Keratinocyte (primary cell): ENCODE measurements around the gene BEST3.

ENCODE experiments used
- EZH2 ChIP-seq: IDR thresholded peaks from one replicate; pipeline ENCODE4 v1.6.1; 2012; ENCODE audit warnings: inconsistent platforms, mild to moderate bottlenecking, low read length, moderate library complexity
- TF ChIP-seq, protein P1 (sequence below), 3 experiments: IDR thresholded peaks in 1 of 3; conservative IDR thresholded peaks in 1 of 3; optimal IDR thresholded peaks in 1 of 3; 2 replicates in 2 of 3; 3 replicates in 1 of 3; pipeline versions ENCODE3 to v1.5.1; 2011; ENCODE audit warnings: low read length in 3 of 3, mild to moderate bottlenecking in 3 of 3, moderate library complexity in 2 of 3, control low read depth in 1 of 3, inconsistent platforms in 1 of 3; ENCODE audit not compliant: insufficient read depth in 2 of 3; ENCODE audit errors: extremely low read depth in 1 of 3

DNA sequence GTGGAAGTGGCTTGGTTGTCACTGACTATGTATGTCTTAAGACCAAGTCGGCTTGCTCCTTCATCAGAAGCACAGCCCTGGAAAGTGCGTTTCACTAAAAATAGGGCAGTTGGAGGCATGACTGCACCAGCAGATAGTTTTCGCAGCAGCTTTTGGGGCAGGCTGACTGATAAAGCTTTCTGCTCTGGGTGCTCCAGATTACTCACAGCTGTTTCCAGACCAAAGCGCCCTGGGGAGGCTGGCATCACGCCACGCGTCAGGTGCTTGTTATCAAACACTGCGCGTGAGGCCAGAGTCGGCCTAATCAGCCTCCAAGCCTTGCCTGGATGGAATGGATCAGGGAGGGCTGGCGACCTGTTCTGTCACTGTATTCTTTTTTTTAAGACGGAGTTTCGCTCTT is 75.1 kb downstream of the BEST3 start:
- TF ChIP-seq, protein P1, sequence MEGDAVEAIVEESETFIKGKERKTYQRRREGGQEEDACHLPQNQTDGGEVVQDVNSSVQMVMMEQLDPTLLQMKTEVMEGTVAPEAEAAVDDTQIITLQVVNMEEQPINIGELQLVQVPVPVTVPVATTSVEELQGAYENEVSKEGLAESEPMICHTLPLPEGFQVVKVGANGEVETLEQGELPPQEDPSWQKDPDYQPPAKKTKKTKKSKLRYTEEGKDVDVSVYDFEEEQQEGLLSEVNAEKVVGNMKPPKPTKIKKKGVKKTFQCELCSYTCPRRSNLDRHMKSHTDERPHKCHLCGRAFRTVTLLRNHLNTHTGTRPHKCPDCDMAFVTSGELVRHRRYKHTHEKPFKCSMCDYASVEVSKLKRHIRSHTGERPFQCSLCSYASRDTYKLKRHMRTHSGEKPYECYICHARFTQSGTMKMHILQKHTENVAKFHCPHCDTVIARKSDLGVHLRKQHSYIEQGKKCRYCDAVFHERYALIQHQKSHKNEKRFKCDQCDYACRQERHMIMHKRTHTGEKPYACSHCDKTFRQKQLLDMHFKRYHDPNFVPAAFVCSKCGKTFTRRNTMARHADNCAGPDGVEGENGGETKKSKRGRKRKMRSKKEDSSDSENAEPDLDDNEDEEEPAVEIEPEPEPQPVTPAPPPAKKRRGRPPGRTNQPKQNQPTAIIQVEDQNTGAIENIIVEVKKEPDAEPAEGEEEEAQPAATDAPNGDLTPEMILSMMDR (optimal IDR thresholded peaks at IDR 0.05 in 1 of 3, IDR thresholded peaks at IDR 0.05 in 1 of 3, conservative IDR thresholded peaks at IDR 0.05 in 1 of 3; ENCODE audit: extremely low read depth in 1 of 3, insufficient read depth in 2 of 3, low read length in 3 of 3): no peak
- TF ChIP-seq EZH2: no peak
